HL-60 (cell line): ENCODE measurements around the gene PKIB.

ENCODE experiments used
- DNase-seq, 2 experiments: peaks; one replicate each; pipeline ENCODE4 v3.0.0-alpha.2; 2010 to 2020; ENCODE audit warnings: low read depth in 1 of 2, low spot score in 1 of 2
- H3K27ac ChIP-seq: fragments of 250-450 bp; sonication (Bioruptor Pico); replicated peaks from 2 replicates; pipeline ENCODE4 v1.5.1; 2020; ENCODE audit warnings: mild to moderate bottlenecking, moderate library complexity
- H3K27me3 ChIP-seq: fragments of 250-450 bp; sonication (Bioruptor Pico); 2 replicates; pipeline ENCODE4 v1.5.1; 2021; ENCODE audit warnings: mild to moderate bottlenecking, moderate library complexity; ENCODE audit not compliant: insufficient read depth, poor library complexity, severe bottlenecking
- H3K4me3 ChIP-seq: replicated peaks from 2 replicates; pipeline ENCODE4 v1.5.1; 2011; ENCODE audit warnings: mild to moderate bottlenecking, control low read depth, low read length; ENCODE audit not compliant: insufficient read depth
- CTCF ChIP-seq: IDR thresholded peaks from one replicate; pipeline ENCODE4 v1.5.1; 2011; ENCODE audit warnings: low read length, control low read depth, inconsistent platforms; ENCODE audit not compliant: insufficient read depth
- GABPA ChIP-seq: IDR thresholded peaks from 2 replicates; pipeline ENCODE4 v1.6.1; 2012; ENCODE audit warnings: low read depth
- POLR2AphosphoS5 ChIP-seq: IDR thresholded peaks from 2 replicates; pipeline ENCODE4 v1.6.1; 2012; ENCODE audit warnings: low read depth
- REST ChIP-seq: IDR thresholded peaks from 2 replicates; pipeline ENCODE4 v1.6.1; 2012; ENCODE audit warnings: low read depth; ENCODE audit not compliant: insufficient replicate concordance
- SPI1 ChIP-seq: IDR thresholded peaks from 2 replicates; pipeline ENCODE4 v1.6.1; 2012; ENCODE audit warnings: low read depth, mild to moderate bottlenecking, borderline replicate concordance

PKIB gene

GRCh38 chr6:122697458-122697857 is 87.3 kb downstream of the PKIB start:
- no peak for DNase-seq
- Histone ChIP-seq H3K4me3 (no peak overlapping the region), H3K27ac (no peak overlapping the region), H3K27me3 (no peaks in the 10 kb centered on the region)
- TF ChIP-seq SPI1 (no peak), REST (no peak), GABPA (no peak), CTCF (no peak), POLR2AphosphoS5 (no peak)

- no peak for TF ChIP-seq CTCF
- TF ChIP-seq GABPA = no peak
- Histone ChIP-seq H3K27ac (no peak overlapping the region), H3K27me3 (no peaks in the 10 kb centered on the region), H3K4me3 (no peak overlapping the region)
- DNase-seq = no peak
These were observed 91.5 kb downstream of the PKIB start for GRCh38 chr6:122701666-122702065.

GRCh38 chr6:122702841-122703240 is 92.6 kb downstream of the PKIB start:
- peak in 1 of 2 experiments; percentile 45 for DNase-seq
- Histone ChIP-seq H3K4me3 (no peak overlapping the region), H3K27me3 (no peaks in the 10 kb centered on the region), H3K27ac (no peak overlapping the region)
- TF ChIP-seq POLR2AphosphoS5 = no peak
- no peak for TF ChIP-seq SPI1
- TF ChIP-seq REST = no peak
- no peak for TF ChIP-seq CTCF
- TF ChIP-seq GABPA = no peak

GRCh38 chr6:122704066-122704465 is 93.9 kb downstream of the PKIB start:
- TF ChIP-seq POLR2AphosphoS5 (no peak), GABPA (no peak), REST (no peak), SPI1 (no peak), CTCF (no peak)
- Histone ChIP-seq H3K27ac (no peak overlapping the region), H3K27me3 (no peaks in the 10 kb centered on the region), H3K4me3 (no peak overlapping the region)
- DNase-seq = no peak
